Stimulated activated CD4-positive, alpha-beta T cell treated with anti-CD3 and anti-CD28 coated beads, Interleukin-4, amount 100 ng/mL, for 48 hours (primary cell): ENCODE measurements around the gene MANEAL.

Experiments used
- DNase-seq, 2 donors: peaks; one replicate each; pipeline ENCODE4 v3.0.0-alpha.2; 2020; ENCODE audit warnings: low read depth in 2 of 2

Gene MANEAL

GRCh38 chr1:37824001-37824400 is 30.4 kb downstream of the MANEAL start:
- no peak for DNase-seq

- DNase-seq: no peak
Observed at GRCh38 chr1:37825506-37825905, 31.9 kb downstream of the MANEAL start.

GRCh38 chr1:37828410-37829074 is 34.9 kb downstream of the MANEAL start:
- no peak for DNase-seq

- DNase-seq: no peak
Observed at GRCh38 chr1:37831109-37831508, 37.5 kb downstream of the MANEAL start.

- no peak for DNase-seq
Observed at GRCh38 chr1:37831809-37832208, 38.2 kb downstream of the MANEAL start.

- DNase-seq: no peak
Observed at GRCh38 chr1:37836788-37837187, 43.1 kb downstream of the MANEAL start.

GRCh38 chr1:37839676-37840075 is 46.0 kb downstream of the MANEAL start:
- DNase-seq: no peak

DNA sequence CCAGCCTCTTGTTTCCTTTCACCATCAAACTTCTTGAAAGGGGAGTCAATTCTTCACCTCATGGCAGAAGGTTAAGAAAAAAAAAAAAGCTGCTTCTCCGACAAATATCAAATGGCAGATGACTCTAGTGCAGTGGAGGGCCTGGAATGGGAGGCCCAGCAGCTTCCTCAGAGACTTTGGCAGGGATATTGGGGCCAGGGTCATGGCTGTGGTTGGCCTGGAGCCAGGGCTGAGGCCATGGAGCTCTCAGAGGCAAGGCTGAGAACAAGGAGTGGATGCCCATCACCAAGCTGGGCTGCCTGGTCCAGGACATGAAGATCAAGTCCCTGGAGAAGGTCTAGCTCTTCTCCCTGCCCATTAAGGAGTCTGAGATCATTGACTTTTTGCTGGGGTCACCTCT is 47.1 kb downstream of the MANEAL start:
- no peak for DNase-seq

GRCh38 chr1:37841652-37842051 is 48.0 kb downstream of the MANEAL start:
- DNase-seq: no peak

DNA sequence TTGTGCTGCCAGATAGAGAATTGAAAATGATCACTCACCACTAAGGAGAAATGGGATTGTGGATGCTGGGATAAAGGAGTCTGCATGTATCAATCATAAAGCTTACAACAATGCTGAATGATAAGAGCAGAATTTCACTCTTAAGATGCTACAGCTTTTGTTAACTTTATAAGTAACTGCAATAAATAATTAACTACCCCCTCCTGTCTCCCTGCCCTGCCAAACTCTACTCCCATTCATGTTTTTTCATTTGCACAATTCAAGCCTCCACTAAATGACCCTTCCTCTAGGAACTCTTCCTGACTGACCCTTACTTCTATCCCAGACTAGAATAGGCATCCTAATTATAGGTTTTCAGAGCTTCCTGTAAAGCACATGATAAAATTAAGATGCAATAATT is 50.9 kb downstream of the MANEAL start:
- DNase-seq: no peak

- DNase-seq: no peak
Observed at GRCh38 chr1:37845049-37845646, 51.5 kb downstream of the MANEAL start.

- DNase-seq: no peak
Observed at GRCh38 chr1:37845786-37846185, 52.1 kb downstream of the MANEAL start.

- DNase-seq: no peak
Observed at GRCh38 chr1:37846647-37847339, 53.1 kb downstream of the MANEAL start.

GRCh38 chr1:37849480-37849879 is 55.8 kb downstream of the MANEAL start:
- DNase-seq: no peak

DNA sequence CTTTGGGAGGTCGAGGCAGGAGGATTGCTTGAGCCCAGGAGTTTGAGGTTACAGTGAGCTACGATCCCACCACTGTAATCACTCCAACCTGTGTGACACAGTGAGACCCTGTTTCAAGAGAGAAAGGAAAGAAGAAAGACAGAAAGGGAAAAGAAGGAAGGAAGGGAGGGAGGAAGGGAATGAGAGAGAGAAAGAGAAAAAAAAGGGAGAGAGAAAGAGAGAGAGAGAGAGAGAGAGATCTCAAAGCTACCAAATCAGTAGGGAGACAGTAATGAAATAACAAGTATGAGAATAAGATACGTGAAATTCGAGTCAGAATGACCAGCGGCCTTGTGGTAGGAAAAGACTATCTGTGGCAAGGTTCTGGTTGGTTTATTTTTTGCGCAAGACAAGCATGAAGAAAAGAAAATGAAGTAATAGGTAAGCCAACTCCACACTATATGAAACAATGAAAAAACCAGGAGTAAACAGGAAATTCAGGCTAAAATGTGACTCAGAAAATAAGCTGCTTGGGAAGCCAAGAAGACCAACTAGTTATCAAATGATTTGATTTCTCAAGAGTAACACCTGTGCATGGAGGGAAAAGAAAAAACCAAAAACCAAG is 56.8 kb downstream of the MANEAL start:
- no peak for DNase-seq
